ENCODE data around the gene DCC.
A peak's percentile ranks its signal among the peaks of the same experiment; 100 is the strongest.

Gene DCC

GRCh38 chr18:53268455-53268854 is 928.5 kb downstream of the DCC start:
- no peak for DNase-seq

GRCh38 chr18:53281406-53281805 is 941.4 kb downstream of the DCC start:
- DNase-seq, result no peak

GRCh38 chr18:53283708-53284107 is 943.7 kb downstream of the DCC start:
- DNase-seq, result no peak

GRCh38 chr18:53305461-53305860 is 965.5 kb downstream of the DCC start:
- DNase-seq, result no peak

GRCh38 chr18:53319628-53320027 is 979.6 kb downstream of the DCC start:
- DNase-seq, result no peak

GRCh38 chr18:53322163-53322562 is 982.2 kb downstream of the DCC start:
- no peak for DNase-seq

- DNase-seq, result no peak
Measured at GRCh38 chr18:53324353-53324752, 984.4 kb downstream of the DCC start.

- no peak for DNase-seq
Measured at GRCh38 chr18:53360501-53361443, 1020.8 kb downstream of the DCC start.

GRCh38 chr18:53375621-53376020 is 1035.6 kb downstream of the DCC start:
- DNase-seq, result no peak

GRCh38 chr18:53380063-53380639 is 1040.2 kb downstream of the DCC start:
- peak; percentile 72 for DNase-seq

- no peak for DNase-seq
Measured at GRCh38 chr18:53382870-53383269, 1042.9 kb downstream of the DCC start.

GRCh38 chr18:53385889-53386288 is 1045.9 kb downstream of the DCC start:
- DNase-seq, result no peak

- DNase-seq, result no peak
Measured at GRCh38 chr18:53387581-53387980, 1047.6 kb downstream of the DCC start.

GRCh38 chr18:53402670-53403069 is 1062.7 kb downstream of the DCC start:
- no peak for DNase-seq

GRCh38 chr18:53408271-53408670 is 1068.3 kb downstream of the DCC start:
- DNase-seq, result no peak

GRCh38 chr18:53411511-53411910 is 1071.5 kb downstream of the DCC start:
- peak; percentile 40 for DNase-seq

GRCh38 chr18:53417003-53417402 is 1077.0 kb downstream of the DCC start:
- no peak for DNase-seq

GRCh38 chr18:53421869-53422268 is 1081.9 kb downstream of the DCC start:
- no peak for DNase-seq

GRCh38 chr18:53422896-53423295 is 1082.9 kb downstream of the DCC start:
- no peak for DNase-seq

- peak; percentile 72 for DNase-seq
Measured at GRCh38 chr18:53426666-53427184, 1086.7 kb downstream of the DCC start.

GRCh38 chr18:53441761-53442414 is 1101.9 kb downstream of the DCC start:
- DNase-seq, result no peak

- DNase-seq, result no peak
Measured at GRCh38 chr18:53442415-53442783, 1102.4 kb downstream of the DCC start.

GRCh38 chr18:53443336-53443735 is 1103.3 kb downstream of the DCC start:
- no peak for DNase-seq

GRCh38 chr18:53443831-53444230 is 1103.8 kb downstream of the DCC start:
- DNase-seq, result no peak
